Ascending aorta (tissue), 2 donors: ENCODE results near the gene GAS2L1. TPM values are rescaled to one million over a fixed set of nuclear protein-coding genes. Genes with fewer than 3 reads are reported as not detected.
"Not testable (repeated sequence)": the region's sequence is repeated elsewhere in the genome, so short reads cannot be mapped to it uniquely, and the experiment has no call there.

ENCODE experiments used
- DNase-seq, 2 donors: peaks; one replicate each; pipeline ENCODE4 v3.0.0-alpha.2; 2019; ENCODE audit warnings: low spot score in 2 of 2
- H3K27ac ChIP-seq, 2 donors: fragments of 200-600 bp; sonication (generic); one replicate each; pipeline ENCODE4 v1.5.1; 2016 to 2017; ENCODE audit warnings: mild to moderate bottlenecking in 1 of 2
- H3K27me3 ChIP-seq: fragments of 200-600 bp; sonication (generic); one replicate; pipeline ENCODE4 v1.5.1; 2017
- H3K36me3 ChIP-seq, 2 donors: fragments of 200-600 bp; sonication (generic); one replicate each; pipeline ENCODE4 v1.5.1; 2016
- H3K4me1 ChIP-seq, 2 donors: fragments of 200-600 bp; sonication (generic); one replicate each; pipeline ENCODE4 v1.5.1; 2016 to 2017; ENCODE audit warnings: mild to moderate bottlenecking in 1 of 2
- H3K4me3 ChIP-seq, 2 donors: fragments of 200-600 bp; sonication (generic); one replicate each; pipeline ENCODE4 v1.5.1; 2016 to 2017; ENCODE audit warnings: mild to moderate bottlenecking in 1 of 2
- H3K9me3 ChIP-seq, 2 donors: fragments of 200-600 bp; sonication (generic); one replicate each; pipeline ENCODE4 v1.5.1; 2016
- CTCF ChIP-seq, 3 experiments: fragments of 200-600 bp in 2 of 3; fragments of 450-650 bp in 1 of 3; sonication (generic) in 2 of 3; IDR thresholded peaks; one replicate each; pipeline ENCODE4 v1.5.1; 2016 to 2019; ENCODE audit warnings: antibody characterized with exemption in 3 of 3, mild to moderate bottlenecking in 1 of 3, moderate library complexity in 1 of 3
- intact Hi-C: fragments of 100-400 bp; cut with DNase I; formaldehyde crosslinking; loops from one replicate; pipeline ENCODE4 v1.15.1; 2023
- total RNA-seq: library from RNA; depleted of rRNA; stranded (reverse); fragments of >200 nt; gene quantifications from one replicate; pipeline ENCODE4 v1.1.0, GENCODE V29; 2016

Gene GAS2L1
- total RNA-seq, 1 donor from 2014 or later: 99.3 TPM

- H3K27me3 ChIP-seq: no peaks in the 10 kb centered on the region
- intact Hi-C loops: no loop called here
- H3K36me3 ChIP-seq: peaks cover 68 to 80% of the 10 kb centered on the region in 2 donors
- peaks cover 0 to 5% of the 10 kb centered on the region in 2 donors for H3K4me1 ChIP-seq
- H3K9me3 ChIP-seq: no peaks in the 10 kb centered on the region
- no peak overlapping the region for H3K4me3 ChIP-seq
- H3K27ac ChIP-seq: no peak overlapping the region
- DNase-seq: no peak
- no peak for TF ChIP-seq CTCF (IDR thresholded peaks at IDR 0.05)
Observed at GRCh38 chr22:29348956-29349355, 42.5 kb downstream of the GAS2L1 start.

GRCh38 chr22:29351042-29351441 lies 44.6 kb downstream of the GAS2L1 start:
- intact Hi-C loops: no loop called here
- Histone ChIP-seq H3K27ac (no peak overlapping the region), H3K9me3 (no peaks in the 10 kb centered on the region), H3K4me1 (no peaks in the 10 kb centered on the region), H3K36me3 (peaks cover 85 to 95% of the 10 kb centered on the region in 2 donors), H3K4me3 (no peak overlapping the region), H3K27me3 (no peaks in the 10 kb centered on the region)
- TF ChIP-seq CTCF (IDR thresholded peaks at IDR 0.05): no peak
- no peak for DNase-seq

- no peak for DNase-seq
- Histone ChIP-seq H3K4me3 (no peak overlapping the region), H3K4me1 (no peaks in the 10 kb centered on the region), H3K9me3 (no peaks in the 10 kb centered on the region), H3K27me3 (no peaks in the 10 kb centered on the region), H3K36me3 (peaks cover 93 to 99% of the 10 kb centered on the region in 2 donors), H3K27ac (no peak overlapping the region)
- no peak for TF ChIP-seq CTCF (IDR thresholded peaks at IDR 0.05)
- intact Hi-C loops: no loop called here
Observed at GRCh38 chr22:29351891-29352290, 45.4 kb downstream of the GAS2L1 start.

- TF ChIP-seq CTCF (IDR thresholded peaks at IDR 0.05): no peak
- DNase-seq: no peak
- Histone ChIP-seq H3K4me3 (no peak overlapping the region), H3K4me1 (no peaks in the 10 kb centered on the region), H3K36me3 (peaks cover 92 to 98% of the 10 kb centered on the region in 2 donors), H3K27me3 (no peaks in the 10 kb centered on the region), H3K9me3 (no peaks in the 10 kb centered on the region), H3K27ac (no peak overlapping the region)
- intact Hi-C loops: no loop called here
Observed at GRCh38 chr22:29352778-29353177, 46.3 kb downstream of the GAS2L1 start.

- no peak overlapping the region for H3K4me3 ChIP-seq
- no peaks in the 10 kb centered on the region for H3K9me3 ChIP-seq
- no peak overlapping the region for H3K27ac ChIP-seq
- TF ChIP-seq CTCF (IDR thresholded peaks at IDR 0.05): no peak
- intact Hi-C loops: no loop called here
- no peaks in the 10 kb centered on the region for H3K4me1 ChIP-seq
- no peaks in the 10 kb centered on the region for H3K27me3 ChIP-seq
- peaks cover 91 to 98% of the 10 kb centered on the region in 2 donors for H3K36me3 ChIP-seq
- DNase-seq: no peak
Observed at GRCh38 chr22:29353286-29353685, 46.8 kb downstream of the GAS2L1 start.

- H3K4me3 ChIP-seq: no peak overlapping the region
- no peaks in the 10 kb centered on the region for H3K4me1 ChIP-seq
- no peak for TF ChIP-seq CTCF (IDR thresholded peaks at IDR 0.05)
- no peaks in the 10 kb centered on the region for H3K27me3 ChIP-seq
- no peak overlapping the region for H3K27ac ChIP-seq
- intact Hi-C loops: no loop called here
- no peak for DNase-seq
- no peaks in the 10 kb centered on the region for H3K9me3 ChIP-seq
- H3K36me3 ChIP-seq: peaks cover 91 to 98% of the 10 kb centered on the region in 2 donors
Observed at GRCh38 chr22:29353860-29354259, 47.4 kb downstream of the GAS2L1 start.

- DNase-seq, H3K4me1 ChIP-seq, H3K27me3 ChIP-seq, H3K9me3 ChIP-seq, H3K27ac ChIP-seq, intact Hi-C loops, H3K4me3 ChIP-seq: not testable (repeated sequence)
- peaks cover 61 to 73% of the 10 kb centered on the region in 2 donors for H3K36me3 ChIP-seq
Observed at GRCh38 chr22:29357193-29357890, 50.9 kb downstream of the GAS2L1 start.
